H9 (cell line): ENCODE measurements around the gene WDFY3. TPM values are rescaled to one million over a fixed set of nuclear protein-coding genes. Genes with fewer than 3 reads are reported as not detected.

Experiments
- DNase-seq: peaks from one replicate; pipeline ENCODE4 v3.0.0-alpha.2; 2017
- H2AFZ ChIP-seq: one replicate; pipeline ENCODE4 v1.6.1; 2013; ENCODE audit warnings: mild to moderate bottlenecking, low read length, control low read depth, moderate library complexity
- H2AK5ac ChIP-seq: 2 replicates; pipeline ENCODE4 v1.6.1; 2013; ENCODE audit warnings: low read length, control low read depth, mixed read lengths; ENCODE audit not compliant: insufficient read length
- H2BK120ac ChIP-seq: one replicate; pipeline ENCODE4 v1.6.1; 2013; ENCODE audit warnings: low read depth, mild to moderate bottlenecking, low read length, control low read depth, inconsistent platforms; ENCODE audit not compliant: poor library complexity, severe bottlenecking
- H2BK12ac ChIP-seq: 2 replicates; pipeline ENCODE4 v1.6.1; 2013; ENCODE audit warnings: low read length, control low read depth, mixed read lengths, low read depth; ENCODE audit not compliant: insufficient read length
- H2BK15ac ChIP-seq: 2 replicates; pipeline ENCODE4 v1.6.1; 2013; ENCODE audit warnings: low read depth, low read length, control low read depth
- H2BK20ac ChIP-seq: one replicate; pipeline ENCODE4 v1.6.1; 2013; ENCODE audit warnings: low read depth, mild to moderate bottlenecking, low read length, control low read depth, inconsistent platforms; ENCODE audit not compliant: poor library complexity, severe bottlenecking
- H2BK5ac ChIP-seq: 2 replicates; pipeline ENCODE4 v1.6.1; 2013; ENCODE audit warnings: low read length, control low read depth, mixed read lengths; ENCODE audit not compliant: insufficient read length
- H3K14ac ChIP-seq: 2 replicates; pipeline ENCODE4 v1.6.1; 2013; ENCODE audit warnings: low read length, control low read depth; ENCODE audit not compliant: insufficient read depth
- H3K18ac ChIP-seq: 2 replicates; pipeline ENCODE4 v1.6.1; 2013; ENCODE audit warnings: low read depth, mild to moderate bottlenecking, mixed read lengths, low read length, control low read depth; ENCODE audit not compliant: insufficient read length
- H3K23ac ChIP-seq: 2 replicates; pipeline ENCODE4 v1.6.1; 2013; ENCODE audit warnings: low read length, control low read depth, mixed read lengths, low read depth; ENCODE audit not compliant: insufficient read length
- H3K23me2 ChIP-seq: 2 replicates; pipeline ENCODE4 v1.6.1; 2013; ENCODE audit warnings: low read depth, mild to moderate bottlenecking, mixed read lengths, low read length, control low read depth; ENCODE audit not compliant: insufficient read length, poor library complexity, severe bottlenecking
- H3K27ac ChIP-seq: 2 replicates; pipeline ENCODE4 v1.5.1; 2013; ENCODE audit warnings: low read length, control low read depth, mixed read lengths, low read depth; ENCODE audit not compliant: insufficient read length
- H3K27me3 ChIP-seq: 2 replicates; pipeline ENCODE4 v1.6.1; 2013; ENCODE audit warnings: low read length, control low read depth, inconsistent platforms; ENCODE audit not compliant: insufficient read depth
- H3K4ac ChIP-seq: 2 replicates; pipeline ENCODE4 v1.6.1; 2013; ENCODE audit warnings: low read depth, mild to moderate bottlenecking, control low read depth, inconsistent platforms, low read length, moderate library complexity
- H3K4me1 ChIP-seq: 2 replicates; pipeline ENCODE4 v1.6.1; 2013; ENCODE audit warnings: low read length, control low read depth, inconsistent platforms; ENCODE audit not compliant: insufficient read depth
- H3K4me2 ChIP-seq: 2 replicates; pipeline ENCODE4 v1.6.1; 2013; ENCODE audit warnings: low read length, control low read depth, mixed read lengths; ENCODE audit not compliant: insufficient read length, insufficient read depth
- H3K56ac ChIP-seq: 2 replicates; pipeline ENCODE4 v1.6.1; 2013; ENCODE audit warnings: low read depth, mild to moderate bottlenecking, mixed read lengths, low read length, control low read depth; ENCODE audit not compliant: insufficient read length
- H3K79me1 ChIP-seq: 2 replicates; pipeline ENCODE4 v1.6.1; 2013; ENCODE audit warnings: low read depth, mild to moderate bottlenecking, moderate library complexity, low read length, control low read depth, inconsistent platforms; ENCODE audit not compliant: insufficient read depth, poor library complexity, severe bottlenecking
- H3K79me2 ChIP-seq: 2 replicates; pipeline ENCODE4 v1.6.1; 2013; ENCODE audit warnings: low read length, control low read depth, inconsistent platforms; ENCODE audit not compliant: insufficient read depth
- H3K9ac ChIP-seq: 2 replicates; pipeline ENCODE4 v1.6.1; 2013; ENCODE audit warnings: low read length, control low read depth, mixed read lengths; ENCODE audit not compliant: insufficient read length; ENCODE audit errors: extremely low read depth
- H3K9me3 ChIP-seq: one replicate; pipeline ENCODE4 v1.6.1; 2013; ENCODE audit warnings: low read depth, low read length, inconsistent platforms; ENCODE audit not compliant: control insufficient read depth
- H3T11ph ChIP-seq: one replicate; pipeline ENCODE4 v1.6.1; 2013; ENCODE audit warnings: mild to moderate bottlenecking, low read length, control low read depth, inconsistent platforms
- H4K20me1 ChIP-seq: one replicate; pipeline ENCODE4 v1.6.1; 2013; ENCODE audit not compliant: control insufficient read depth, insufficient read length, insufficient read depth
- H4K5ac ChIP-seq: 2 replicates; pipeline ENCODE4 v1.6.1; 2013; ENCODE audit warnings: low read depth, mild to moderate bottlenecking, mixed read lengths, low read length, control low read depth; ENCODE audit not compliant: insufficient read length
- H4K8ac ChIP-seq: replicated peaks from 2 replicates; pipeline ENCODE4 v1.6.1; 2013; ENCODE audit warnings: low read length, control low read depth, mixed read lengths, low read depth; ENCODE audit not compliant: insufficient read length
- H4K91ac ChIP-seq: 2 replicates; pipeline ENCODE4 v1.6.1; 2013; ENCODE audit warnings: low read depth, mild to moderate bottlenecking, moderate library complexity, mixed read lengths, low read length, control low read depth; ENCODE audit not compliant: insufficient read length
- H3K27ac Mint-ChIP-seq, 3 experiments: 2 replicates in 2 of 3; 3 replicates in 1 of 3; pipeline ENCODE4 v1.8.0; 2020 to 2021; ENCODE audit warnings: mixed read lengths in 3 of 3, mild to moderate bottlenecking in 1 of 3, moderate library complexity in 1 of 3
- H3K27me3 Mint-ChIP-seq: 2 replicates; pipeline ENCODE4 v1.8.0; 2021; ENCODE audit warnings: low read depth, mild to moderate bottlenecking, moderate library complexity, mixed read lengths
- H3K36me3 Mint-ChIP-seq, 3 experiments: 2 replicates in 2 of 3; 3 replicates in 1 of 3; pipeline ENCODE4 v1.8.0; 2020 to 2021; ENCODE audit warnings: low read depth in 3 of 3, mixed read lengths in 3 of 3; ENCODE audit not compliant: insufficient read depth in 1 of 3
- H3K4me1 Mint-ChIP-seq, 2 experiments: 2 replicates each; pipeline ENCODE4 v1.8.0; 2020; ENCODE audit warnings: mixed read lengths in 2 of 2
- H3K4me3 Mint-ChIP-seq, 2 experiments: 2 replicates in 1 of 2; 3 replicates in 1 of 2; pipeline ENCODE4 v1.8.0; 2020 to 2021; ENCODE audit warnings: mild to moderate bottlenecking in 2 of 2, mixed read lengths in 2 of 2, moderate library complexity in 1 of 2
- H3K9me3 Mint-ChIP-seq, 2 experiments: 2 replicates in 1 of 2; 3 replicates in 1 of 2; pipeline ENCODE4 v1.8.0; 2020; ENCODE audit warnings: mild to moderate bottlenecking in 2 of 2, mixed read lengths in 2 of 2, moderate library complexity in 1 of 2
- WGBS: extraction: QIAGEN DNeasy Blood & Tissue Kit; methylation state at CpG from one replicate; pipeline ENCODE4 v1.1.7; 2013; ENCODE audit warnings: missing lambda C conversion rate, low lambda C conversion rate, mixed read lengths; ENCODE audit not compliant: insufficient read length; ENCODE audit errors: extremely low coverage; 5-methylcytosine and 5-hydroxymethylcytosine counted together
- total RNA-seq: library from RNA; stranded (reverse); gene quantifications from 2 replicates; pipeline ENCODE4 v1.2.1, GENCODE V29; 2021
- TF ChIP-seq, protein P1 (sequence below): fragments of 200-600 bp; sonication (generic); conservative IDR thresholded peaks from 3 replicates; pipeline ENCODE4 v1.8.0; 2021; ENCODE audit warnings: antibody characterized with exemption, mild to moderate bottlenecking

The WDFY3 gene
- total RNA-seq, 1 experiment from 2014 or later, result 54.6 TPM

DNA sequence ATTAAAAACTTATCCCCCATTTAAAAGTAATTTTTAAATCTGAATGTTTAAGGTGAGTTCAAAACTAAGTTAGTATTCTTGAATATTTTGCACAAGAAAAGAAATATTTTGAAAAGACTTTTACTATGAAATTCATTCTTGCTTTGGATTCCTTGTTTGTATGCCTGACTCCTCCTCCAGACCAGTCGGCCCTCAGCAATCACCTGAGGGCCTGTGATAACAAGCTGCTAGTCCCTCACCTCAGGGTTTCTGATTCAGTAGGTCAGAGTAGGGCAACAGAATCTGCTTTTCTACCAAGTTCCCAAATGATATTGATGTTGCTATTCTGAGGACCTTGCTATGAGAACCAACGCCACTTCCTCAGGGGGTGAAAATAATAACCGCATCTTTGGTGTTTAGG lies 228.8 kb downstream of the WDFY3 start:
- H4K5ac ChIP-seq, result no peak overlapping the region
- peaks cover 4 to 59% (median 51%) of the 10 kb centered on the region in 3 experiments; a peak in 6 of 7 replicates for H3K36me3 Mint-ChIP-seq
- no peaks in the 10 kb centered on the region for H3K79me1 ChIP-seq
- H3K23ac ChIP-seq, result no peak overlapping the region
- H3K4ac ChIP-seq, result no peak overlapping the region
- H3K27me3 Mint-ChIP-seq, result no peaks in the 10 kb centered on the region
- H2BK120ac ChIP-seq, result no peak overlapping the region
- H3K4me1 Mint-ChIP-seq, result peaks cover 0 to 3% of the 10 kb centered on the region in 2 experiments; a peak in 1 of 4 replicates
- no peak overlapping the region for H2BK20ac ChIP-seq
- H3K4me1 ChIP-seq, result no peaks in the 10 kb centered on the region
- H3K4me2 ChIP-seq, result no peak overlapping the region
- H3K27me3 ChIP-seq, result no peaks in the 10 kb centered on the region
- H3K9ac ChIP-seq, result no peak overlapping the region
- no peak overlapping the region for H3K4me3 Mint-ChIP-seq
- H3K79me2 ChIP-seq, result no peaks in the 10 kb centered on the region
- H3K9me3 ChIP-seq, result no peaks in the 10 kb centered on the region
- H3K27ac ChIP-seq, result no peak overlapping the region
- H2BK5ac ChIP-seq, result no peak overlapping the region
- H3K27ac Mint-ChIP-seq, result peak overlapping the region in 2 of 3 experiments; percentile 35 to 53; a peak in 1 of 7 replicates
- no peak overlapping the region for H3T11ph ChIP-seq
- no peak overlapping the region for H3K18ac ChIP-seq
- H4K20me1 ChIP-seq, result no peaks in the 10 kb centered on the region
- no peak for DNase-seq
- H3K56ac ChIP-seq, result no peak overlapping the region
- H3K23me2 ChIP-seq, result no peaks in the 10 kb centered on the region
- no peaks in the 10 kb centered on the region for H3K9me3 Mint-ChIP-seq
- no peak overlapping the region for H2AFZ ChIP-seq
- H4K8ac ChIP-seq, result no peak overlapping the region
- no peak overlapping the region for H4K91ac ChIP-seq
- TF ChIP-seq, protein P1, sequence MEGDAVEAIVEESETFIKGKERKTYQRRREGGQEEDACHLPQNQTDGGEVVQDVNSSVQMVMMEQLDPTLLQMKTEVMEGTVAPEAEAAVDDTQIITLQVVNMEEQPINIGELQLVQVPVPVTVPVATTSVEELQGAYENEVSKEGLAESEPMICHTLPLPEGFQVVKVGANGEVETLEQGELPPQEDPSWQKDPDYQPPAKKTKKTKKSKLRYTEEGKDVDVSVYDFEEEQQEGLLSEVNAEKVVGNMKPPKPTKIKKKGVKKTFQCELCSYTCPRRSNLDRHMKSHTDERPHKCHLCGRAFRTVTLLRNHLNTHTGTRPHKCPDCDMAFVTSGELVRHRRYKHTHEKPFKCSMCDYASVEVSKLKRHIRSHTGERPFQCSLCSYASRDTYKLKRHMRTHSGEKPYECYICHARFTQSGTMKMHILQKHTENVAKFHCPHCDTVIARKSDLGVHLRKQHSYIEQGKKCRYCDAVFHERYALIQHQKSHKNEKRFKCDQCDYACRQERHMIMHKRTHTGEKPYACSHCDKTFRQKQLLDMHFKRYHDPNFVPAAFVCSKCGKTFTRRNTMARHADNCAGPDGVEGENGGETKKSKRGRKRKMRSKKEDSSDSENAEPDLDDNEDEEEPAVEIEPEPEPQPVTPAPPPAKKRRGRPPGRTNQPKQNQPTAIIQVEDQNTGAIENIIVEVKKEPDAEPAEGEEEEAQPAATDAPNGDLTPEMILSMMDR, result no peak
- no peak overlapping the region for H2BK12ac ChIP-seq
- WGBS, result no CpG with 5 or more reads among the region's 3 CpGs
- no peak overlapping the region for H3K14ac ChIP-seq
- no peak overlapping the region for H2AK5ac ChIP-seq
- H2BK15ac ChIP-seq, result no peak overlapping the region
